HG02798 (cell line): ENCODE data around the gene TRPC4.

Source experiments
- ATAC-seq: cut with Tn5 transposase; IDR thresholded peaks from one replicate; pipeline ENCODE4 v1.9.1; 2021; ENCODE audit warnings: mild to moderate bottlenecking; ENCODE audit not compliant: unreplicated experiment, poor library complexity

TRPC4 gene

GRCh38 chr13:37736045-37736444, 133.5 kb downstream of the TRPC4 start:
- no peak for ATAC-seq

- ATAC-seq, result no peak
Measured at GRCh38 chr13:37735293-37735692, 134.3 kb downstream of the TRPC4 start.

- no peak for ATAC-seq
Measured at GRCh38 chr13:37729876-37730275, 139.7 kb downstream of the TRPC4 start.

- no peak for ATAC-seq
Measured at GRCh38 chr13:37716420-37717195, 153.0 kb downstream of the TRPC4 start.

- ATAC-seq, result no peak
Measured at GRCh38 chr13:37715606-37716015, 154.0 kb downstream of the TRPC4 start.

- ATAC-seq, result no peak
Measured at GRCh38 chr13:37709318-37709717, 160.3 kb downstream of the TRPC4 start.

- no peak for ATAC-seq
Measured at GRCh38 chr13:37707739-37708500, 161.7 kb downstream of the TRPC4 start.

GRCh38 chr13:37706041-37706440, 163.5 kb downstream of the TRPC4 start:
- ATAC-seq, result no peak

- ATAC-seq, result no peak
Measured at GRCh38 chr13:37701972-37702371, 167.6 kb downstream of the TRPC4 start.

GRCh38 chr13:37701306-37701705, 168.3 kb downstream of the TRPC4 start:
- no peak for ATAC-seq

GRCh38 chr13:37700887-37701286, 168.7 kb downstream of the TRPC4 start:
- ATAC-seq, result no peak

GRCh38 chr13:37695200-37695599, 174.4 kb downstream of the TRPC4 start:
- ATAC-seq, result no peak

- ATAC-seq, result no peak
Measured at GRCh38 chr13:37690361-37690760, 179.2 kb downstream of the TRPC4 start.

- no peak for ATAC-seq
Measured at GRCh38 chr13:37686501-37686900, 183.1 kb downstream of the TRPC4 start.

- ATAC-seq, result no peak
Measured at GRCh38 chr13:37685206-37685605, 184.4 kb downstream of the TRPC4 start.

GRCh38 chr13:37682496-37682895, 187.1 kb downstream of the TRPC4 start:
- ATAC-seq, result no peak

- no peak for ATAC-seq
Measured at GRCh38 chr13:37681281-37682032, 188.1 kb downstream of the TRPC4 start.

GRCh38 chr13:37680137-37680536, 189.4 kb downstream of the TRPC4 start:
- ATAC-seq, result no peak

GRCh38 chr13:37679043-37679442, 190.5 kb downstream of the TRPC4 start:
- ATAC-seq, result no peak

GRCh38 chr13:37669845-37670244, 199.7 kb downstream of the TRPC4 start:
- no peak for ATAC-seq

- no peak for ATAC-seq
Measured at GRCh38 chr13:37667702-37668101, 201.9 kb downstream of the TRPC4 start.
